NB4 (cell line): ENCODE data around the gene THOC3.
"Not testable (repeated sequence)": the region's sequence is repeated elsewhere in the genome, so short reads cannot be mapped to it uniquely, and the experiment has no call there.

Source experiments
- DNase-seq: peaks from one replicate; pipeline ENCODE4 v3.0.0; 2010; ENCODE audit warnings: low read depth
- H3K4me3 ChIP-seq: one replicate; pipeline ENCODE4 v1.5.1; 2011; ENCODE audit warnings: mild to moderate bottlenecking, low read depth, low read length, moderate library complexity
- MYC ChIP-seq: IDR thresholded peaks from 2 replicates; pipeline ENCODE4 v1.6.1; 2011; ENCODE audit warnings: low read depth, low read length
- POLR2A ChIP-seq: IDR thresholded peaks from 2 replicates; pipeline ENCODE4 v1.6.1; 2011; ENCODE audit warnings: mild to moderate bottlenecking; ENCODE audit not compliant: insufficient read length; ENCODE audit errors: extremely low read depth
- TF ChIP-seq, protein P1 (sequence below): IDR thresholded peaks from 2 replicates; pipeline ENCODE4 v1.6.1; 2011; ENCODE audit warnings: low read depth, low read length
- TF ChIP-seq, protein P2 (sequence below): IDR thresholded peaks from one replicate; pipeline ENCODE4 v1.5.1; 2012; ENCODE audit warnings: low read depth, low read length

THOC3 gene

DNA sequence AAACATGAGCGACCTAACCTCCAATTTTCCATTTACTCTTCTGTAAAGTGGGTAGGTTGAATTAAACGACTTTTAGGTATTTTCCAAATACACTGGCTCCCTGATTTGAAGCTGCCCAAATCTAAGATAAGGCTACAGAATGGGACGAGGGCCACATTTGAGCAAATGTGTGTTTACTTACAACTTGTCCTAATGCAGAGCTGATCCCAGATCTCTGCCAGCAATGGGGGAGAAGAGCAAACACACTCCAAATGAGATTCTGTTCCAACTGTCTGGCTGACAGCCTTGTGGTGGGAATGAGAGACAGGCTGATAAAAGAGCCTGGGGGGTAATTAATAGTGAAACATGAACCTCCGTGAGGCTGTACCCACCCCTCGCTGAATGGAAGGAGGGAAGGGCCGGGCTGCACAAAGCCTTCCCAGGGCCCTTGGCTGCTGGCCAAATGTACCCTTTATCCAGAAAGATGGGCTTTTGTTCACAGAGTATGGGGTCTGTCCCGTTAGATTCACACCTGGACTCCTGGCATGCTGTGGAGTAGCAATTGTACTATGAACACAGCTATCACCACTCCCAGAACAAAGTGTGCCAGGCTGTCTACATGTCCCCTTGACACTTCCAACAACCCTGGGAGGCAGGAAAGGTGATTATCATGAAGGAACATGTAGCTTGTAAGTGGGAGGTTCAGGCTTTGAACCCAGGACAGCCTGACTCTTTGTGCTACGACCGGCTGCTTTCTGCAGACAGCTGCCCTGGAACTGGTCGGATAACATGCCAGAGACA lies 19.6 kb downstream of the THOC3 start:
- H3K4me3 ChIP-seq, DNase-seq: not testable (repeated sequence)

DNA sequence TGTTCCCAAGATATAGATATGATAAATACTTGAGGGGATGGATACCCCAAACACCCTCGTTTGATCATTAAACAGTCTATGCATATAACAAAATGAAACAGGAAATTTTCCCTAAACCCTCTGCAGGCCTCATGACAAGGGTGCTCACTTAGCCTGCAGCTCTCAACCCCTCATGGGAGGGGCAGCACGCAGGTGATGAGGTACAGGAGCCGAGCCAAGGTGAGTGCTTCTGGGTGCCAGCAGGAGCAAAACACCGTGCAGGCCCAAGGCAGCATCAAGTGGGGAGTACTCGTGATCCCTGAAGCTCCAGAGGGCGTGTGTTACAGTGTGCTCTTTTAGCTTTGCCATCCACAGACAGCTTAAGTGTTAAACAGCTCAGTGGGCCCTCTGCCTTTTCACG lies 24.9 kb downstream of the THOC3 start:
- DNase-seq, H3K4me3 ChIP-seq: not testable (repeated sequence)

DNA sequence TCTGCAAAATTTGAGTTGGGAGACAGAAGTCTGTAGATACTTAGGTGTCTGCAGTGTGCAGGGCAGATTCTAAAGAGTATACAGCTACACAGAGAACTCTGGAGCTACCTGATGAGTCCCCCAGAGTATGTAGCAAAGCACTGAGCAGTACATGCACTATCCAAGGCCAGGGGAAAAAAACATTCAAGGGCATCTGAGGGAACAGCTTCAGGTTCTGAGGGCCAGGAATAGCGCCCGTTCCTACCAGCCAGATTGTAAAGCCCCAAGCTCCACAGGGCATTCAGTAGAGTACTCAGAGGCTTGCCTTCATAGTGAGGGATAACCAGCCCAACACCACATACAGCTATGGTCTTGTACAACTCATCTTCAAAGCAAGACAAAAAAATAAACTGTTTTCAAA lies 27.5 kb downstream of the THOC3 start:
- not testable (repeated sequence) for DNase-seq, H3K4me3 ChIP-seq

DNA sequence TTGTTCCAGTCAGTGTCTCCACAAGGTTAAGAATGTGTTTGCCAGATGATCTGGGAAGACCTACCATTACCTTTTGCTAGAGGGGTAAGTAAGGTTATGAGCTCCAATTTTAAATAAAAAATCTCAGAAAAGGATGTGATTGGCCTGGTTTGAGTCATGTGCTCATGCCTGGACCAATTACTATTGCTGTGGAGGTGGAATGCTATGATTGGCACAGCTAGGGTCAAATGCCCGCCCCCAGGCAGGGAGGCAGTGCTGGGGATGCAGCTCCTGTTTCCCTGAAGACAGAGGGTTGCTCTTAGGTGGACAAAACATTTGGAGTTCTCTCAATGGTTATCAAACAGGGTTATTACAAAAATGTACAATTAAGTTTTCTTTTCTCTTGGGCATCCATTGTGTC lies 29.6 kb downstream of the THOC3 start:
- DNase-seq, H3K4me3 ChIP-seq: not testable (repeated sequence)

DNA sequence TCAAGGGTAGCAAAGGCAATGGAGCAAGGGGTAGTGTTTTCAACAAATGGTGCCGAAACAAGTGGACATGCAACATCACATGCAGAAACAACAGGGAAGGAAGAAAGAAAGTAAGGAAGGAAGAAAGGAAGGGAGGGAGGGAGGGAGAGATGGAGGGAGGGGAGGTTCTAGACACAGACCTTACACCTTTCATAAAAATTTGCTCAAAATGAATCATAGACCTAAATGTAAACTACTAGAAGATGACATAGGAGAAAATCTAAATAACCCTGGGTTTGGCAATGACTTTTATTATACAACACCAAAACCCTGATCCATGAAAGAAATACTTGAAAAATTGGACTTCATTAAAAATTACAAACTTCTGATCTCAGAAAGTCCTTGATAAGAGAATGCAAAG lies 39.4 kb downstream of the THOC3 start:
- DNase-seq, H3K4me3 ChIP-seq: not testable (repeated sequence)

DNA sequence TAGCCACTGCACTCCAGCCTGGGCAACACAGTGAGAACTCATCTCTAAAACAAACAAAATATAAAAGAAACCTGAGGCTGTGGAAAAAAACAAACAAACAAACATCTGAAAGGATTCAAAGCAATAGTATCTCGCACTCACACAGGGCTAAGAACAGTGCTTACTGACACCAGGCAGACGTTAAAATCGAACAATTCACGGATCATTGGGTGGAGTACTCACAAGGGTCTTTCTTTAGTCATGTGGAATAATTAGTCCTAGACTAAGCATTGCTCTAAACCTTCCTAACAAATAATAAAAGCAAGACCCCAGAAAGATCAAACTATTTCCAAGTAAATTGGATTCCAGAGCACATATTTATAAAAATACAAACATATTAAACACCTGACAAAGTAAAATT lies 43.0 kb downstream of the THOC3 start:
- not testable (repeated sequence) for DNase-seq, H3K4me3 ChIP-seq

DNA sequence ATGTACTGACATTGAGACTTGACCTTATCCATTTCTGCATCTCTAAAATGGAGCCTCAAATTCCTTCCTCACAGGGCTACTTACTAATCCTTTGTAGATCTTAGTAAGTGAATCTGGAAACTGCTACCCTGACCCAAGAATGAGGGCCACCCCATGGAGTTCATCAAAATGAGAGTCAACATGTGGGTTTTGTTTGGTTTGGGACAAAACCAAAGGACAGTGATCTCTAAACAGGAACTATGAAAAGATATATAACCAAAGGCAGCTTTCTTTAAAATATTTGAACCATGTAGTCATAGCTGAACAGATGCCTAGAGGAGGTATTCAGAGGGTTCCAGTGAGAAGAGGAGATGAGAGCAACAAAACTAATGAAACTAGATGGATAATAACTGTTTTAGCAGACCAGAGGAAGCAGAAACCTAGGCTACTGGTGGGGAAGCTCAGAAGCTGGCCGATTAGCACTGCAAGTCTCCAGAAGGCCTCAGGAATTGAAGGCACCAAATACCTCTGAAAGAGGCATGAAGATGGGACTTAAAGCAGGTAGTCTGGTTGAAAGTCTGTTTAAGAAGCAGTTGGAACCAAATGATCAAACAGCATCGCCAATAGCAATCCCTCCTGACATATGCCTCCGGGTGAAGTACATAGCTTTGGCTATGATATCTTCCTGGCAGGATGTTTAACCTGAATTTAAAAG lies 45.8 kb downstream of the THOC3 start:
- DNase-seq: no peak
- TF ChIP-seq POLR2A (no peak), MYC (no peak)
- TF ChIP-seq, protein P1, sequence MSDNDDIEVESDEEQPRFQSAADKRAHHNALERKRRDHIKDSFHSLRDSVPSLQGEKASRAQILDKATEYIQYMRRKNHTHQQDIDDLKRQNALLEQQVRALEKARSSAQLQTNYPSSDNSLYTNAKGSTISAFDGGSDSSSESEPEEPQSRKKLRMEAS: no peak
- TF ChIP-seq, protein P2, sequence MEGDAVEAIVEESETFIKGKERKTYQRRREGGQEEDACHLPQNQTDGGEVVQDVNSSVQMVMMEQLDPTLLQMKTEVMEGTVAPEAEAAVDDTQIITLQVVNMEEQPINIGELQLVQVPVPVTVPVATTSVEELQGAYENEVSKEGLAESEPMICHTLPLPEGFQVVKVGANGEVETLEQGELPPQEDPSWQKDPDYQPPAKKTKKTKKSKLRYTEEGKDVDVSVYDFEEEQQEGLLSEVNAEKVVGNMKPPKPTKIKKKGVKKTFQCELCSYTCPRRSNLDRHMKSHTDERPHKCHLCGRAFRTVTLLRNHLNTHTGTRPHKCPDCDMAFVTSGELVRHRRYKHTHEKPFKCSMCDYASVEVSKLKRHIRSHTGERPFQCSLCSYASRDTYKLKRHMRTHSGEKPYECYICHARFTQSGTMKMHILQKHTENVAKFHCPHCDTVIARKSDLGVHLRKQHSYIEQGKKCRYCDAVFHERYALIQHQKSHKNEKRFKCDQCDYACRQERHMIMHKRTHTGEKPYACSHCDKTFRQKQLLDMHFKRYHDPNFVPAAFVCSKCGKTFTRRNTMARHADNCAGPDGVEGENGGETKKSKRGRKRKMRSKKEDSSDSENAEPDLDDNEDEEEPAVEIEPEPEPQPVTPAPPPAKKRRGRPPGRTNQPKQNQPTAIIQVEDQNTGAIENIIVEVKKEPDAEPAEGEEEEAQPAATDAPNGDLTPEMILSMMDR: no peak
- no peak overlapping the region for H3K4me3 ChIP-seq

DNA sequence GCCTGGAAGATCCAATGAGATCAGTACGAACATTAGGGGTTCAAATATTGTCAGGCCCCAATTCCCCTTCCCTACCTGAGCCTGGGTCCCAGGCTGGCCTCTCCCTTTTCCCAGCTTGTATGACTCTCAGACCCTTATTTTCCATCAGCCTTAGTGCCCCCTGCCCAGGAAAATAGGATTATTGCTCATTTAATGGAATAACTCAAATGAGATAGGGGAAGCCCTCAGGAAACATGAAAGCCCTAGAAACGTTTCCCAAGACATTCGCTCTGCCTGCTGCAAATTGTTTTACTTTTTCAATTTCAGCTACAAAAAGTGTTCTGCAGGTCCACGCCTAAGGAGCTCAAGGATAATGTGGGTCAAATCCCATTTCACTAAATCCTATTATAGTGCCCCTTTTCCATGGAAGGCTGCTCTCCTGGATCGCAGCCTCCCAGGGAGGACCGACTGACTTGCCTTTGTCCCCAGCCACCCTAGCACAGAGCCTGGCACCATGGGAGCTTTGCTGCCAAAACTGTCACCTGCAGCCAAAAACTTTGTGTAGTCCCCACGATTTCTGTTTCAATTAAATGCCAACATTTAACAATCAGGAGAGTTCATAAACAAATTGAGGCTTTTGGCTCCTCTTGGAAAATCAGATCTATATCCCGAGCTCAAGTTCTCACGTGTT lies 46.9 kb downstream of the THOC3 start:
- H3K4me3 ChIP-seq: no peak overlapping the region
- TF ChIP-seq, protein P1: no peak
- TF ChIP-seq MYC (no peak), POLR2A (no peak)
- TF ChIP-seq, protein P2: no peak
- no peak for DNase-seq

DNA sequence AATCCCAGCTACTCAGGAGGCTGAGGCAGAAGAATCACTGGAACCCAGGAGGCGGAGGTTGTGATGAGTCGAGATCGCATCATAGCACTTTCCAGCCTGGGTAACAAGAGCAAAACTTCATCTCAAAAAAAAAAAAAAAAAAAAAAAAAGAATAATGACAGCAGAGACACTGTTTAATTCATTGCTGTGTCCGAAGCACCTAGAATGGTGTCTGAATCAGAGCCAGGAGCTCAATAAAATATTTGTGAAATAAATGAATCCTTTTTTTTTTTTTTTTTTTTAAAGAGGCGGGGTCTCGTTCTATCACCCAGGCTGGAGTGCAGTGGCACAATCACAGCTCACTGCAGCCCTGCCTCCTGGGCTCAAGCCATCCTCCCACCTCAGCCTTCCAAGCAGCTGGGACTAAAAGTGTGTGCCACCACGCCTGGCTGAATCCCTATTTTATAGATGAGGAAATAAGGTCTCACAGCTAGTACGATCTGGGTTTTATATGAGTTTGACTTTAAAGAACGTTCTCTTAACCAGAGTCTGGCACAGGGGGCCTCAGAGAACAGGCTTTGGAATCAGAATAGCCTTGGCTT lies 47.8 kb downstream of the THOC3 start:
- H3K4me3 ChIP-seq: no peak overlapping the region
- TF ChIP-seq, protein P1: no peak
- TF ChIP-seq POLR2A (no peak), MYC (no peak)
- TF ChIP-seq, protein P2: no peak
- no peak for DNase-seq

DNA sequence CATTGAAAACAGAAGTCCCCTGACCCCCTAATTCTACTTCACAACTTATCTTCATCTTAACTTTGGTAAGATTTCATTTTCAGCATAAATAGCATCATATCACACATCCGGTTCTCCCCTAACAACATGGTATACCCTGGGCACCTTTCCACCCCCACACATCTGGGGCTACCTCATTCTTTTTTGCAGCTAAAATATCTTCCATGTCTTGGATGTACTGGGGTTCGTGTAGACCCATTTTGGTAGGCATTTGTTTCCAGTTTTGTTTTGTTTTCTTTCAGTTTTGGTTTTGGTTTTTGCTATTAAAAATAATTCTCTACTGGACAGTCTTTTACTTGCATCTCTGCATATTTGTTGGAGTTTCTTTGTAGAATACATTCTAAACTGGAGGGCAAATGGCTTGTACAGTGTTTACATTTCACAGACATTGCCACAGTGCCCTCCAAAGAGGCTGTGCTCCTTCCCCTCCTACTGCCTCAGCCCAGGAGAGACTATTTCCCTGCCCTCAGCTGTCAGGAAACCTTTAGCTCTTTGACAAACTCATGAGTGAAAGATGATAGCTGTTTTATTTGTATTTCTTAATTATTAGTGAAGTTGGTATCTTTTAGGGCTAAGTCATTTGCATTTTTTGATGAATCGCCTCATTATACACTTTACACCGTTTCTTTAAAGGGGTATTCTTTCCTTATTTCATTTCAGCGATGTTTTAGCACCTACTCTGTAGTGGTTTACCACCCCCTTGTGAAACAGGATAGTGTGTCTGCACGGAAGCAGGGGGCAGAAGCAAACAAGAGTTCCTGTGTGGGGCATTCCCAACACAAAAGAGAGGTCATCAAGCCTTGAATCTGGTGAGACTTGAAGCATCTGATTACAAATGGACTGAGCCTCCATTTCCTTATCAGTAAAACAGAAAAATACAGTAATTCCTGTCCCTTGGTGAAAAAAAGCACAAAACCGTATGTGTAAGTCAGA lies 52.8 kb downstream of the THOC3 start:
- DNase-seq, H3K4me3 ChIP-seq: not testable (repeated sequence)

DNA sequence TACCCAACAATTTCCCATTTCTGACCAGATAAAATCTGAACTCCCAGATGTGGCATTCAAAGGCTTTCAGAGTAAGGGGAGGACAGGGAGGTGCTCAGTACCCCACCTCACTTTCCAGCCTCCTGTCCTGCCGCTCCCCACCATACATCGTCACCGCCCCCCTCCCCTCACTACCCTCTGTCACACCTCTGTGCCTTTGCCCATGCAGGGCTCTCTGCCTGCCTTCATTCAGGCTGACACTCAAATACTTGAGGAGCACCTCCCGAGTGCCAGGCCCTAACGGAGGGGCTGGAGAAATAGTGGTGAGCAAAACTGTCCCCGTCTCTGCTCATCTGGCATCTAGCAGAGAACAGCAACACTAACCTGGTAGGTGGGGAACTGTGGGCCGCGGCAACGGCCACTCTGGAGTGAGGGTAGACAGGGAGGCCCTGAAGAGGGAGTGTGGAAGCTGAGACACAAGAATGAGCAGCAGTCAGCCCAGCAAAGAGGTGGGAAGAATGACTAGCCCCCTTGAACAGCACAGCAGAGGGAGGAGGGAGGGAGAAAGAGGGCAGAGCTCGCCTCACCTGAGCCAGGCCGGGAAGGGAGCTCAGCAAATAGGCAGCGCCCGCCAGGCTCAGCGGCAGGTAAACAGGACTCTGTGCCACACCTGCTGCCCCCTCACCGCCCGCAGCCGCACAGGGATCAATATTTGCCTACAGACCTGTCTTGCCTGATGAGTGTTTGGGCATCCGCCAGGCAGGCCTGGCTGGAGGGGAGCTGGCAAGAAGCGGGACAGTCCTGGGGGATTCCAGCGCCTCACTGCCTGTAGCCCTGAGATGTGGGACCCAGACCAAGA lies 54.1 kb downstream of the THOC3 start:
- not testable (repeated sequence) for H3K4me3 ChIP-seq, DNase-seq
